ENCODE results near the gene ANXA11.

The ANXA11 gene

GRCh38 chr10:80204677-80205476, 460 bp downstream of the ANXA11 start (continued):
- TF ChIP-seq KLF8 (tag by site-specific recombination; IDR thresholded peaks at IDR 0.05) = peak; percentile 66; the same call in 1 of the 2 replicates
- no peak for TF ChIP-seq ZNF157 (tag by site-specific recombination; IDR thresholded peaks at IDR 0.05)
- no peak for TF ChIP-seq HOXD13 (CRISPR knock-in tag; IDR thresholded peaks at IDR 0.05; ENCODE audit: borderline replicate concordance)
- TF ChIP-seq ZNF366 (tag by site-specific recombination; conservative IDR thresholded peaks at IDR 0.05) = no peak
- no peak for TF ChIP-seq HOXC10 (CRISPR knock-in tag; IDR thresholded peaks at IDR 0.05)
- TF ChIP-seq ZBTB11 (tag by site-specific recombination; conservative IDR thresholded peaks at IDR 0.05; ENCODE audit: low read depth) = no peak
- TF ChIP-seq ZNF560 (tag by site-specific recombination; IDR thresholded peaks at IDR 0.05; ENCODE audit: borderline replicate concordance) = no peak
- TF ChIP-seq ZNF48 (tag by site-specific recombination; IDR thresholded peaks at IDR 0.05) = no peak
- TF ChIP-seq KLF1 (tag by site-specific recombination; IDR thresholded peaks at IDR 0.05) = 0 out of 2 replicates have a peak, but pooled peaks have one; percentile 11
- peak; percentile 43 for TF ChIP-seq KLF10 (tag by site-specific recombination; IDR thresholded peaks at IDR 0.05)
- TF ChIP-seq ZNF132 (tag by site-specific recombination; IDR thresholded peaks at IDR 0.05; ENCODE audit: borderline replicate concordance) = no peak
- no peak for TF ChIP-seq ZNF629 (tag by site-specific recombination; IDR thresholded peaks at IDR 0.05)
- TF ChIP-seq SETDB1 (IDR thresholded peaks at IDR 0.05; ENCODE audit: insufficient read length, low read length) = no peak
- TF ChIP-seq ZNF426 (tag by site-specific recombination; IDR thresholded peaks at IDR 0.05) = no peak
- no peak for TF ChIP-seq MEIS1 (CRISPR knock-in tag; IDR thresholded peaks at IDR 0.05; ENCODE audit: borderline replicate concordance)
- TF ChIP-seq ZNF423 (tag by site-specific recombination; IDR thresholded peaks at IDR 0.05) = no peak
- TF ChIP-seq ZNF664 (tag by site-specific recombination; IDR thresholded peaks at IDR 0.05) = no peak
- TF ChIP-seq ZNF610 (tag by site-specific recombination; IDR thresholded peaks at IDR 0.05; ENCODE audit: borderline replicate concordance) = no peak
- no peak for TF ChIP-seq ZNF521 (tag by site-specific recombination; IDR thresholded peaks at IDR 0.05)
- TF ChIP-seq ZNF274 (IDR thresholded peaks at IDR 0.05; ENCODE audit: low read length) = no peak
- TF ChIP-seq ZNF274 (tag by site-specific recombination; IDR thresholded peaks at IDR 0.05; ENCODE audit: borderline replicate concordance) = no peak
- no peak for TF ChIP-seq ZFP41 (tag by site-specific recombination; IDR thresholded peaks at IDR 0.05; ENCODE audit: borderline replicate concordance)
- no peak for TF ChIP-seq ZNF548 (tag by site-specific recombination; IDR thresholded peaks at IDR 0.05)
- no peak for TF ChIP-seq ZNF530 (tag by site-specific recombination; IDR thresholded peaks at IDR 0.05; ENCODE audit: low read depth)
- TF ChIP-seq ZNF549 (tag by site-specific recombination; IDR thresholded peaks at IDR 0.05) = no peak
- no peak for TF ChIP-seq GLI2 (tag by site-specific recombination; IDR thresholded peaks at IDR 0.05; ENCODE audit: borderline replicate concordance, low read depth)
- no peak for TF ChIP-seq KLF7 (tag by site-specific recombination; IDR thresholded peaks at IDR 0.05; ENCODE audit: borderline replicate concordance)
- TF ChIP-seq ZNF280D (tag by site-specific recombination; IDR thresholded peaks at IDR 0.05) = no peak
- peak; percentile 85 for TF ChIP-seq ZBTB8A (tag by site-specific recombination; IDR thresholded peaks at IDR 0.05)
- no peak for TF ChIP-seq ZNF660 (tag by site-specific recombination; IDR thresholded peaks at IDR 0.05)
- no peak for TF ChIP-seq ZNF843 (tag by site-specific recombination; IDR thresholded peaks at IDR 0.05)
- TF ChIP-seq ZNF341 (tag by site-specific recombination; IDR thresholded peaks at IDR 0.05; ENCODE audit: low read depth) = no peak
- no peak for TF ChIP-seq ZNF18 (tag by site-specific recombination; IDR thresholded peaks at IDR 0.05)
- TF ChIP-seq ZNF600 (tag by site-specific recombination; IDR thresholded peaks at IDR 0.05) = no peak
- TF ChIP-seq GLIS2 (tag by site-specific recombination; IDR thresholded peaks at IDR 0.05) = peak; percentile 79

Data from HEK293 (cell line).